Stimulated activated CD8-positive, alpha-beta memory T cell treated with anti-CD3 and anti-CD28 coated beads, Interleukin-12 subunit alpha, Interleukin-12 subunit beta, amount 100 ng/mL, for 1 hour (primary cell): Measurements from ENCODE around the gene USP6NL.
A peak's percentile ranks its signal among the peaks of the same experiment; 100 is the strongest.
"Not testable (repeated sequence)": the region's sequence is repeated elsewhere in the genome, so short reads cannot be mapped to it uniquely, and the experiment has no call there.

Experiments
- DNase-seq: peaks from one replicate; pipeline ENCODE4 v3.0.0-alpha.2; 2020; ENCODE audit warnings: low read depth

USP6NL gene

DNA sequence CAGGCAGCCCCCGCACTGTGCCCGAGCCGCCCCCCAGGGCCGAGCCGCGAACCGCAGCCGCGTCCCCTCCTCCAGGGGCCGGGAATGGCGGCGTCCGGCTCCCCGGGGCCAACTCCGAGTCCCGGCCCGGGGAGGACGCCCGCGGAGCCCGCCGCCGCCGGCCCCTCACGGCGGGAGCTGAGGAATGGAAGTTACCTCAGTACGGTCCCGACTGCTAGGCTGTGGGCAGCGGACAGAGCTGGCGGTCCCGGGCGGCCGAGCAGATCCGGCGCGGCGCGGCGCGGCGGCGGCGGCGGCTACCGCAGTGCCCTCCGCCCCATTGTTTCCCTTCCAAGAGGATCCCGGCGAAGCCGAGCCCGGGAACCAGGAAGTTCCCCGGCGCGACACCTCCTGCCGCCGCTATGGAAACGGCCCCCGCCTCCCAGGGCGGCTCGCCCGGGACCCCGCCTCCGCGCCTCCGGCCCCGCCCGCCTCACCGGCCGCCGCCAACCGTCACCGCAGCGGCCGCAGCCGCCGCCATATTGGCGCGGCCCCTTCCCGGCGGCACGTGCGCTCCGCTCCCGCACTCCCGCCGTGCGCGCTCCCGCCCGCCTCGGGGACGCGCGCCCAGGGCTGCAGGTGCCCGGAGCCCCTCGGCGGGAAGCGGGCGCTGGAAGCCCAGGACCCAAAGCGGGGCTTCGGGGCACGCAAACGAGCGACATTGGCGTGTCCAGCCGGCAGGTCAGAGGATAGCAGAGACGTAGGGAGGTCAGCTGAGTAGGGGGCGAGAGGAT lies at the start of gene USP6NL:
Gene USP6NL (minus strand): TSS at position 403 of the 773 bp plus-strand sequence. CDS start 14,016 bp downstream, outside the sequence.
- DNase-seq: peak; percentile 33

DNA sequence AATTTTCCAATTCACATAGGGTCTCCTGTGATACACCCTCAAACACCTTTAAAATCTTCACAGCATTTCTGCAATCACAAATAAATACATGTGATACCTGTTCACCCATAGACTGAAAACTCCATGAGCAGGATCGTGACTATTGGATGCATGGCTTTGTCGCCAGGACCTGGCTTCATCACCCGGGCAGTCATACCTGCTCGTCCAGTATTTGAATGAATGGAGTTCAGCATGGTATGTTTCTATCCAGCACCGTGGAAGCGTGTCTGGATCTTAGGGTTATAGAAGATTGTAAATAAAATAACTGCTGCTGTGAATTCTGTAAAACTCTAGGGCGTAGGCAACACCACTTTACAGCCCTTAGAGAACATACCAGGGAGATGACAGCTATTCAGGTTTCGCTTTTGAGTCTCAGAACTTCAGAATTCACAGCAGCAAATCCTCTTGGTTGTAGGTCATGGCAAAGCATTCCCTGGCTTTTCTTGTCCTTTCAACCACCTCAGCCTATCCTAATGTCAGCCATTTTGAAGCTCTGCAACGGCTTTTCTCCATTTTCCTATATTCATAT lies 47.4 kb upstream of the USP6NL start:
- no peak for DNase-seq

DNA sequence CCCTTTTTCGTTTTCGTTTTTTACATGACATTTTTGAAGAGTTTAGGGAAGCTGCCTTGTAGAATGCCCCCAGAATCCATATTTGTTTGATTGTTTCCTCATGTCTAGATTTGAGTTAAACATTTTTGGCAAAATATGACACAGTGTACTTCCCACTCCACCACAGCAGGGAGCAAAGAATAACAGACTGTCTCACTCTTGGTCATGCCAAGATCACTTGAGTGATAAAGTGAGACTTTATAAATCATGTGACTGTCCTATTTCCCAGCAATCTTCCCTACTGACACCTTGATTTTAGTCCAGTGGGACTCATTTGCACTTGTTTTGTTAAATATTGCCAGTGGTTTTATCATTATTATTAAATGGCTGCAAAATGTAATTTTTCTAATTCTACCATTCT lies 44.4 kb upstream of the USP6NL start:
- DNase-seq: no peak

DNA sequence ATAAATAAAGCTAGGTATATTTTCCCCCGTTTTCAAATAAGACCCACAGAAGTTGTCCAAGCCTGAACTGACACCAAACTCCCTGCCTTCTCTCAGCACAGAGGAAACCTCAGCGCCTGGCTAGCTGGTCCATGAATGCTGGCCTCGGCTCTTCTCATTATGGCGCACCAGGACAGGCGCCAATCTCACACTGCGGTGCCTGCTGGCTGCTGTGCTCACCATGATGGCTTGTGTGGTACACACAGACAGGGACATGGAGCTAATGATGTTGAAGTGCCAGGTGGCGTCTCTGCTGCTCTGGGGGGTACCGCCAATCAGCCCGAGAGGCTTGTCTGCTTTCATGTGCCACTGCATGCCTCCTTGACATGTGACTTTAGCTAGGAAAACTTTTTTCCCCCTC lies 43.2 kb upstream of the USP6NL start:
- no peak for DNase-seq

DNA sequence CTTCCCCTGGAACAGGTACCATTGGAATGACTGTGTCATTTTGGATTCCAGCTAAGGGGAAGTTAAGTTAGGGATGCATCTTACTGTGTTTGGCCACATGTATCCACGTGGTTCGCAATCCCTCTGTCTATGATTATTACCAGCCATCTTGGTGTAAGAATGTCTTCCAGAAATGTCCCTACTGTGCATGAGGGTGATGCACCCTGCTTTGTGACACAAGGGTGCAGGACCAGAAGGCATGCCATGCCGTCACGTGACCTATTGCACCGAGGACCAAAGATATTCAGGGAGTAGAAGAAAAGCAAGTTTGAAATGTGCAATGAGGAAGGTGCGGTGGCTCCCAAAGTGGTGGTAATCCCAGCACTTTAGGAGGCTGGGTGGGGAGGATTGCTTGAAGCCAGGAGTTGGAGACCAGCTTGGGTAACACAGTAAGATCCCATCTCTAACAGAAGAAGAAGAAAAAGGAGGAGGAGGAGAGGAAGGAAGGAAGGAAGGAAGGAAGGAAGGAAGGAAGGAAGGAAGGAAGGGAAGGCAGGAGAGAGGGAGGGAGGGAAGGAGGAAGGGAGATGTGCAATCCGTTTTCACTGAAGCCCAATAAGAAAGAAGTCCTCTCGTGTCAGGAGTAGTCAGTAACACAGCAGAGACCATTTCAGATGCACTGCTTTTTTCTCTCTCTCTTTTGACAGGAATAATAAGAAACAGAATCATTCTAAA lies 42.5 kb upstream of the USP6NL start:
- no peak for DNase-seq

DNA sequence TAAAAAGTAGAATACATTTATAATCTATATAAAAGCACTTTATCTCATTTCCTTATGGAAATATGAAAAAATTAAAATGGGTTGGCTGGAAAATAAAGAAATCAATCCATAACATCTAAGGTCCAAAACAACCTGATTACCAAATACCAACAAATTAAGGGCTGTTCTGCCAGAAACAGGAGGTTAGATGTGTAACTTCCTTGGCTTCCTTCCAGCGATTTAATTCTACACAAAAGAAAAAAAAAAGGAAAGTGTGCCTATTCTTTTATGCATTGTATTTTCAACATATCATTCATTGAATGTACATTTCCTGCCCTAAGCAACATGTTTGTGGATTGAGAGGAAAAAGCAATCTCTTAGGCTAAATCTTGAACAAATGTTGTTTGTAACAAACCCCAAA lies 36.2 kb upstream of the USP6NL start:
- DNase-seq: no peak

DNA sequence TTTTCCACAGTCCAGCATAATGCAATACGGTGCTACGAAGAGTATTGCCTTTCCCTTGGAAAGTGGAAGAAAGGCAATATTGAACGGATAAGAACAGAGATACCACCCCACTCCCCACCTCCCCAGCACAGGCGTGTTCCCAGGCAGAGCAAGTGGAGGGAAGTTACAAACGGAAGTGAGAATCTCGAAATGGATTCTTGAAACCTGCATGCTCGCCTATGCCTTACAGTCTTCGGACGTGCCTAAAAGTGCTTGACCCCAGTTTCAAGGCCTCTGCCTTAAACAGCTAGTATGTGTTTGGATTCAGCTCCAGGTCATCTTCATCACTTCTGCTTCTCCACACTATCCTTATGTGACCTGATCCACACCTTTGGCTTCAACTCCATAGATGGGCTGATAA lies 35.0 kb upstream of the USP6NL start:
- DNase-seq: no peak

DNA sequence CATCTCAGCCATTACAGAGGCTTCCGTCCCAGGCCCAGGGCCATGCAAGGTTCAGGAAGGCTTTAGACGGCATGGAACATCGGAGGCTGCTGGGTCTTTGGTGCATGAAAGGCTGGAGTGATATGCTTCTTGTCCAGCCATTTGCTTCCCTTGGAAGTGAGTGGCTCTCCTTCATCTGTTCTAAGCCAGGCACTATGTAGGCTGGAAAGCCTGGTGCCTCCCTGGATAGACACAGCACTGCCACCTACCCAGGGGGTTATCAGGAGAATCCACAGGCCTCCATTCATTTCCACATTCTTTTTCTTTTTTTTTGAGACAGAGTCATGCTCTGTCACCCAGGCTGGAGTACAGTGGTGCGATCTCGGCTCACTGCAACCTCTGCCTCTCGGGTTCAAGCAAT lies 31.6 kb upstream of the USP6NL start:
- DNase-seq: no peak

DNA sequence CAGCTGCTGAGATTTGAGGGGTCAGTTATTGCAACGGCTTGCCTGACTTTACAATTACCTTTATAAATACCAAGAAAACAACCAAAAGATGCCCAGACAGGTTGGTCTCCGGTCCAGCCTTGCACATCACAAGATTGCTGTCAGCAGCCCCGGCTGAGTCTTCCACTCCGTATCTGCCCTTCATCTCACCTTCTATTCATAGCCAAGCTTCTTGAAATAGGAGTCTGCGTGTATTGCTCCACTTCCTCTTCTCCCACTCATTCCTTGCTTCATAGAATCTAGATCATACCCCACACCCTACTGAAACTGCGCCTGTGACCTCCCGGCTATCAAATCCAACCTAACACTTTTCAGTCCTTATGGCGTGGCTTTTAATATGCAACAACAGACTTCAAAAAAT lies 31.1 kb upstream of the USP6NL start:
- no peak for DNase-seq

DNA sequence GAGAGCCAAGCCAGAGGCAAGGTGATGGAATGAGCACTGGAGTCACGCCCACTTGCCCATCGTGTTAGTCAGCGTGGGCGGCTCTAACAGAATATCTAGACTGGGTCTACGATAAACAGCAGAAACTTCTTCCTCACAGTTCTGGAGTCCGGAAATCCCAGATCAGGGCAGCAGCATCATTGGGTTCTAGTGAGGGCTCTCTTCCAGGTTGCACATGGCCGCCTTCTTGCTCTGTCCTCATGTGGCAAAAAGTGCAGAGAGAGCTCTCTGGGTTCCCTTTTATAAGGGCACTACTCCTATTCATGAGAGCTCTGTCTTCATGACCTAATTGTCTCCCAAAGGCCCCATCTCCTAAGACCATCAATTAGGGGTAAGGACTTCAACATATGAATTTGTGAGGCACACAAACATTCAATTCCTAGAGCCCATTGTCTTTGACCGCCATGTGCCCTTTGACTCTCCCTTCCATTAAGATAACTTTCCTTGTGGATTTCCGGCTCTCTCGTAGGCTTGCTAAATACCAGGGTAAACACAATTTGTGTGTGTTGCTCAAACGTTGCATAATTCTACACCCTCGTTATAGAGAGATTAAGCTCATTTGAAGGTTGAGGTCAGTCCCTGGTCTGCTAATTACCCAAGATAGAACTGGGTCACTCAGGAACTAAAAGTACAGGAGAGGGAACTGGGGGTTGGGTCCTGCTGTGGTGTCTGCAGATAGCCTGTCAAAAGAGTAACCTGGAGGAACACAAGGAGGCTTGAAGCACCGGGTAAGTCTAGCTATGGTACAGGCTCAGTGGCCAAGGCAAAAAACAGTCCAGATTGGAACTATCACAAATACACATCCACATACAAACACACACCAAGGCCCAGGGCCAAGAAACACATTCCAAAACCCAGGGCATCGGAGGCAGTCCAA lies 28.7 kb upstream of the USP6NL start:
- DNase-seq: no peak

DNA sequence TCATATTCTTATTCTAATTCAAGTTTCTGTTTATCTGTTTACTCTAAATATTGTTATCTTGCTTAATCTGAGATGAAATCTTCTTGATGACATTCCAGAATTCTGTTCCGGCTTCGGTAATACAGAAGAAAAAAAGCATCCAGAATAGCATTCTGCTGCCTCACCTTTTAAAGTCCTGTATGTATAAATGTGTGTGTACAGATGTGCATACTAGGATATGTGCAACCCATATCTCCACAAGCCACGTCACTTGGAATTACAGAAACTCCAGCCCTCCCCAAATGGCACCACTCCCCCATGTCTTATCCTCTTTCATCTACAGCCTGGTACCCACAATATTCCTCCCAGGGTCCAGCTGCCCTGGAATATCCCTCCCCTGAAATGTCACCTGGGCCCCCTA lies 27.9 kb upstream of the USP6NL start:
- DNase-seq: no peak

DNA sequence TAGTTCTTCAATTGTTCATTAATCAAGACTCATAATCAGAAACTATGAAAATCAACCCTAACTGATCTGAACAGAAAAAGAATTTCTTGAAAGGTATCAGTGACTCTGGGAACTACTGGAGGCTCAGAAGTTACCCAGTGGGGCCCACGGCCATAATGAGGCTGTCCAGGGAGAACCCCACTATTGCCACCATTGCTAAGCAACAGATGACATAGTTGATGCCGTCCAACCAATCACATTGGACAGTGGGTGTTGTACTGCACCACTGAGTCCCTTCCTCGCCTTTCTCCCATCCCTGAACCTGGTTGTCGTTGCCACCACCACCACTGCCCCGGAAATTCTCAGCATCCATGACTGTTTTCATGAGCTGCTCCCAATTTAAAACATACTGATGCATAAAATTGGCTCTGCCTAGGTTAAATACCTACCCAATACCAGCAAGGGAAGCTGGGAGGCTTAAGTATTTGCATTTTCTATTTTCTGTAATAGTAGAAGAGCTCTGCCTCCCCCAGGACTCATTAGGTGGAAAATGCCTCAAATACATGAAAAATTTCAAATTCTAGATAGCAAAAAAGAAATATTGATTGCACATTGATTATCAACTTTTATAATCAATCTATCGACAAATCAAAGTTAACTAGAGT lies 26.7 kb upstream of the USP6NL start:
- no peak for DNase-seq

DNA sequence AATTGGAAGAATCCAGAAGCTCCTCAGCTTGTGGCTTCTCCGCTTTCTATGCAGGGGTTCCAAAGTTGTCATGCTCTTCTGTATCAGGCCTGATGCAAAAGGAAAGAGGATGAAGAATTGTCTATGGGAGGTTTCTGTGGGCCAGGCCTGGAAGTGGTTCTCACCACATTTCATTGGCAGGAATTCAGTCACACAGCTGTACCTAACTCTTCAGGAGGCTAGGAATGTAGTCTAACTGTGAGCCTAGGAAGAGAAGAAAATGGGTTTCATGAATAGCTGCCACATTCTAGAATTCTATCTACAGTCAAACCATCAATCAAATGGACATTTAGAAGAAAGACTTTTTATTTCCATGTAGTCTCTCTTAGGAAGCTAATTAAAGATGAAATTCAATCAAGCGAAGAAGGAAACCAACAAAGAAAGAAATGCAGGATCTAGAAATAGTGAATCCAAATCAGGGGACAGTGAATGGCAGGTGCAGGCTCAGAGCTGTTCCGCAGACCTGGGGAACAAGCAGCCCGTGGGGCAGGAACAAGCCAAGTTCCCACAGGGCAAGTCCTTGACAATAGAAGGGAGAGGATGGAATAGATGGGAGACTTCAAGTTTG lies 25.4 kb upstream of the USP6NL start:
- DNase-seq: no peak

DNA sequence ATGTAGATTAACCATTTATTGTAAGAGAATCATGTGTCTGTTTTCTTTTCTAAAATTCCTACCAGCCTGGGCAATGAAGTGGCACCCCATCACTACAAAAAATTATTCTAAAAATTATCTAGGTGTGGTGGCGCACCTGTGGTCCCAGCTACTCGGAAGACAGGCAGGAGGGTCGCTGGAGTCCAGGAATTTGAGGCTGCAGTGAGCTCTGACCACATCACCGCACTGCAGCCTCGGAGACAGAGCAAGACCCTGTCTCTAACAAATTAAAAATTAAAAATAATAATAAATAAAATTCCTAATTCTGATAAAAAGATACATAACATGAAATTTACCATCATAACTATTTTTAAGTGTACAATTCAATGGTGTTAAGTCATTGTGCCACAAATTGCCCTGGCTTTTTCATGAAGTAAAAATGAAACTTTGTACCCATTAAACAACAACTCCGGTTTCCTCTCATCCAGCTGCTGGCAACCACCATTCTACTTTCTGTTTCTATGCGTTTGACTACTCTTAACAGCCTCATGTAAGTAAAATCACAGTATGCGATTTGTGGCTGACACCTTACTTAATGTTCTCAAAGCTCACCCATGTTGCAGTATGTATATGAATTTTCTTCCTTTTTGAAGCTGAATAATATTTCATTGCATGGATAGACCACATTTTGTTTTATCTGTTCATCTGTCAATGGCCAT lies 20.6 kb upstream of the USP6NL start:
- DNase-seq: no peak

DNA sequence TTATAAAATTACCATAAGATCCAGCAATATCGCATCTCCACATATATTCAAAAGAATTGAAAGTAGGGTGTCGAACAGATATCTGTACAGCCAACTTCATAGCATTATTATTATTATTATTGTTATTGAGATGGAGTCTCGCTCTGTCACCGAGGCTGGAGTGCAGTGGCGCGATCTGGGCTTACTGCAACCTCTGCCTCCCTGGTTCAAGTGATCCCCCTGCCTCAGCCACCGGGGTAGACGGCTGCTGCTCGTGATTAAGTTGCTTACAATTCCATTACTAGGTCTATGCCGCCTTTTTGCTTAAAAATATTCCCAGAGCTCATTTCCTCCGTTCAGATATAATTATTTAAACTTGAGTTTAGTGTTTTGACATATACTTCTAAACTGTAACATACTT lies 19.8 kb upstream of the USP6NL start:
- DNase-seq: no peak

DNA sequence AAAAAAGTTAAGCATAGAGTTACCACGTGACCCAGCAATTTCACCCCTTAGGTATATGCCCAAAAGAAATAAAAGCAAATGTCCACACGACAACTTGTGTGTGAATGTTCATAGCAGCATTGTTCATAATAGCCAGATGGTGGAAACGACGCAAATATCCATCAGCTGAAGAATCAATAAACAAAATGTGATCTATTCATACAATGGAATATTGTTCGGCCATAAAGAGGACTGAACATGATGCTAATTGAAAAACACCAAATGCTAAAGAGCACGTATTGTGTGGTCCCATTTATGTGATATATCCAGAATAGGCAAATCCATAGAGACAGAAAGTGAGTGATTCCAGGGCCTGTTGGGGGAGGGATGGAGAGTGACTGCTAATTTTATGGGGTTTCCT lies 18.3 kb upstream of the USP6NL start:
- DNase-seq: no peak

DNA sequence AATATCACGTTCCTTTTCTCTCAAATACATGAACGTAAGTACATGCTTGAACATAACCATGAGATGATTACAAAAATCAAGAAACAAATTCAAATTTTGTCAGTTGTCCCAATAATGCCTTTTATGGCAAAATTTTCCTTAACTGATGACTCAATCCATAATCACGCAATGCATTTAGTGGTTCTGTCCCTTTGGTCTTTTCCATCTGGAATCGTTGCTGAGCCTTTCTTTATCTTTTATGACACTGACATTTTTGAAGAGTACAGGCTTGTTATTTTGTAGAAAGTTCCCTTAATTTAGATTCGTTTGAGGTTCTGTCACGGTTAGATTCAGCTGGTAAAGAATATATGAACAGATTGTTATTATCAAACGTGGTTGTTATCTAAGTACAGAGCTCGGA lies 16.5 kb upstream of the USP6NL start:
- not testable (repeated sequence) for DNase-seq

DNA sequence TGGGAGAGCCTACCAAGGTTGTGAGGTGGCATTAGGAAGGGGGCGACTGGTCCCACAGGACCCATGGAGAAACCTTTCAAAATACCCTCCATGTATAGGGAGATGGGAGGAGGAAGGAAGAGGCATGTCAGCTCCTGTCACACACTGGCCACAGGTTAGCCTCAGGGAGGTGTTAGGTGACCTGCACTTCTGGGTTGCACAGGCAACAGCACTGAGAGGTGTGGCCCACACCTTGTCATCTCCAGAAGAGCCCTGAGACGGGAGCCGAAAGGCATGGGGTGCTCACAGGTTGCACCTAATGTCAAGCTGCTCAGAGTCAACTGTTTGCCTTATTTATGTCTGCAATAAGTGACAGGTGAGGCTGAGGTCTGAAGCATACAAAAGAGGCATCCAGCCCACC lies 14.6 kb upstream of the USP6NL start:
- no peak for DNase-seq

DNA sequence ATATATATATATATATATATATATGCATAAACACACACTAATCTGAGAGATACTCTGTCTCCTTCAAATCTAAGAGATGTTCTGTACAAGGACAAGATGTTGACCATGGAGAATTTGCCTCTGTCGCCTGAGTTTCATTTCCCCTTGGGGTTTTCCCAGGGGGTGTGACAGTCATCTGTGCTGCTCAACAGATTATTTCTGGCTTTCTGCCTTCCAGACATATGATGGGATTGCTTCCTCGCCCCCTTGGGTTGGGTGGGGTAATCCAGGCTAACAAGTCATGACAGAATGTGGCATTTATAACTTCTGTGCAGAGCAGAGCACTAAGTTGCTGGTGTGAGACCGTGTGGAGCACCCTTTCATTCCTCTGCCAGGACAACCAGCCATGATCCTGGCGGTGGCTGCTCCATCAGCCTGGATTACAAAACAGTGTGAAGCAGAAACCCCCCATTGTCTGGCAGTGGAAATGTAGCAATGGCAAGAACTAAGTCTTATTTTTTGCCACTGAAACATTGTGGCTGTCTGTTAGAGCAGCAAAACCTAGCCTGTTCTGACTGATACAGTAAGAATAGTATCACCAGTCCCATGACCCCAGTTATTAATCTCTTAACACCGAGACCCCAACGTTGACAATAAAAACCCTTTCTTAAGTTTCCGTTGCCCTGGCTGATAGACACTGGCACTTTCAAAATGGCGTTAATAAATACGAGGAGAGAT lies 13.7 kb upstream of the USP6NL start:
- no peak for DNase-seq

DNA sequence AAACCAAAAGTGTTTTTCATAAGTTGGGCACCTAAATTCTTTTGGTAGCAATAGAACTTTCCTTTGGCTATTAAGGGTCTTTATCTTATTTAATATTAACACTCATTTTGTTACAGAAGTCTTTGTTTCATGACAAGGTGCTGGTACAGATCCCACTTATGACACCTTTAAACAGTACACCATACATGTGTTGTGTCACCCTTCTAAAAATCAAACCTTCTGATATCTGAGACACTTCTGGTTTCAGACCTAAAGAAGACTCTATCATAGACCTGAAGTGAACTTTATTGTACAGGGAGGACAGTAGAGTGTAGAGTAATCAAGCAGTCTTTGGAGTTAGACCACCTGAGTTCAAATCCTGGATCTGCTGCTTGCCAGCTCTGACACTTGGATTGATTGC lies 5.8 kb upstream of the USP6NL start:
- no peak for DNase-seq
